ENCODE measurements around the gene TRIM17.

TRIM17 gene

GRCh38 chr1:228368801-228369607 is 47.7 kb downstream of the TRIM17 start:
- DNase-seq (ENCODE audit: extremely low read depth in 1 of 2, low read depth in 1 of 2): no peak

- DNase-seq (ENCODE audit: extremely low read depth in 1 of 2, low read depth in 1 of 2): no peak
These were observed 48.6 kb downstream of the TRIM17 start for GRCh38 chr1:228367798-228368791.

- DNase-seq (ENCODE audit: extremely low read depth in 1 of 2, low read depth in 1 of 2): no peak
These were observed 49.6 kb downstream of the TRIM17 start for GRCh38 chr1:228366866-228367741.

- no peak for DNase-seq (ENCODE audit: extremely low read depth in 1 of 2, low read depth in 1 of 2)
These were observed 50.4 kb downstream of the TRIM17 start for GRCh38 chr1:228366062-228366865.

- DNase-seq (ENCODE audit: extremely low read depth in 1 of 2, low read depth in 1 of 2): no peak
These were observed 51.2 kb downstream of the TRIM17 start for GRCh38 chr1:228365271-228366061.

GRCh38 chr1:228364706-228365213 is 51.9 kb downstream of the TRIM17 start:
- DNase-seq (ENCODE audit: extremely low read depth in 1 of 2, low read depth in 1 of 2): no peak

- DNase-seq (ENCODE audit: extremely low read depth in 1 of 2, low read depth in 1 of 2): no peak
These were observed 52.5 kb downstream of the TRIM17 start for GRCh38 chr1:228364068-228364705.

- DNase-seq (ENCODE audit: extremely low read depth in 1 of 2, low read depth in 1 of 2): no peak
These were observed 53.0 kb downstream of the TRIM17 start for GRCh38 chr1:228363686-228364067.

- DNase-seq (ENCODE audit: extremely low read depth in 1 of 2, low read depth in 1 of 2): no peak
These were observed 53.7 kb downstream of the TRIM17 start for GRCh38 chr1:228362884-228363450.

- DNase-seq (ENCODE audit: extremely low read depth in 1 of 2, low read depth in 1 of 2): no peak
These were observed 54.3 kb downstream of the TRIM17 start for GRCh38 chr1:228362141-228362883.

- no peak for DNase-seq (ENCODE audit: extremely low read depth in 1 of 2, low read depth in 1 of 2)
These were observed 55.1 kb downstream of the TRIM17 start for GRCh38 chr1:228361314-228362140.

GRCh38 chr1:228360533-228361313 is 55.9 kb downstream of the TRIM17 start:
- DNase-seq (ENCODE audit: extremely low read depth in 1 of 2, low read depth in 1 of 2): no peak

GRCh38 chr1:228359613-228360532 is 56.8 kb downstream of the TRIM17 start:
- no peak for DNase-seq (ENCODE audit: extremely low read depth in 1 of 2, low read depth in 1 of 2)

- DNase-seq (ENCODE audit: extremely low read depth in 1 of 2, low read depth in 1 of 2): no peak
These were observed 57.7 kb downstream of the TRIM17 start for GRCh38 chr1:228358764-228359612.

All from stimulated activated CD8-positive, alpha-beta memory T cell treated with anti-CD3 and anti-CD28 coated beads, Interleukin-7, amount 100 ng/mL, for 48 hours (primary cell).